ENCODE measurements around the gene SSC5D.

DNA sequence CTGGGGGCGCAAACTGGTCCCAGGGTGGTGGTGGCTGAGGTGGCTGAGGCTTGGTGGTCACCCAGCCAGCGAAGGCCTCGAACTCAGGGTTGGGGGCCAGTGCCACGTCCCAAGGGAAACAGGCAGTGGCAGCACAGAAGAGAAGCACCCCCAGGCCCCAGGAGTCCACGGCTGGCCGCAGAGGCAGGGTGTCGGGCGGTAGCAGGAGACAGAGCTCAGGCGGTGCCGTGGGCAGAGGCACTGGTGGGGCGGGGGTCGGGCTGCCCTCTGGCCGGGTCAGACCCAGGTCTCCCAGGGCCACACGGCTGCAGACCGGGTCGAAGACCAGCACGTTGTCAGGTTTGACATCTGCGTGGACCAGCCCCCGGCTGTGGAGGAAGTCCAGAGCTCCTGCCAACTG is 52.9 kb downstream of the SSC5D start:
- no peak for TF ChIP-seq FOSL1 (IDR thresholded peaks at IDR 0.05; ENCODE audit: low read depth)
- TF ChIP-seq, protein P1, sequence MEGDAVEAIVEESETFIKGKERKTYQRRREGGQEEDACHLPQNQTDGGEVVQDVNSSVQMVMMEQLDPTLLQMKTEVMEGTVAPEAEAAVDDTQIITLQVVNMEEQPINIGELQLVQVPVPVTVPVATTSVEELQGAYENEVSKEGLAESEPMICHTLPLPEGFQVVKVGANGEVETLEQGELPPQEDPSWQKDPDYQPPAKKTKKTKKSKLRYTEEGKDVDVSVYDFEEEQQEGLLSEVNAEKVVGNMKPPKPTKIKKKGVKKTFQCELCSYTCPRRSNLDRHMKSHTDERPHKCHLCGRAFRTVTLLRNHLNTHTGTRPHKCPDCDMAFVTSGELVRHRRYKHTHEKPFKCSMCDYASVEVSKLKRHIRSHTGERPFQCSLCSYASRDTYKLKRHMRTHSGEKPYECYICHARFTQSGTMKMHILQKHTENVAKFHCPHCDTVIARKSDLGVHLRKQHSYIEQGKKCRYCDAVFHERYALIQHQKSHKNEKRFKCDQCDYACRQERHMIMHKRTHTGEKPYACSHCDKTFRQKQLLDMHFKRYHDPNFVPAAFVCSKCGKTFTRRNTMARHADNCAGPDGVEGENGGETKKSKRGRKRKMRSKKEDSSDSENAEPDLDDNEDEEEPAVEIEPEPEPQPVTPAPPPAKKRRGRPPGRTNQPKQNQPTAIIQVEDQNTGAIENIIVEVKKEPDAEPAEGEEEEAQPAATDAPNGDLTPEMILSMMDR (IDR thresholded peaks at IDR 0.05 in 2 of 3, conservative IDR thresholded peaks at IDR 0.05 in 1 of 3; ENCODE audit: borderline replicate concordance in 1 of 3, insufficient read depth in 1 of 3, low read depth in 2 of 3, low read length in 2 of 3), result no peak
- no peak for TF ChIP-seq CEBPB (IDR thresholded peaks at IDR 0.05; ENCODE audit: low read depth)
- TF ChIP-seq POLR2A (IDR thresholded peaks at IDR 0.05; ENCODE audit: borderline replicate concordance, extremely low read depth, insufficient read depth, insufficient read length), result no peak
- TF ChIP-seq SP1 (IDR thresholded peaks at IDR 0.05; ENCODE audit: low read depth), result no peak
- TF ChIP-seq, protein P2, sequence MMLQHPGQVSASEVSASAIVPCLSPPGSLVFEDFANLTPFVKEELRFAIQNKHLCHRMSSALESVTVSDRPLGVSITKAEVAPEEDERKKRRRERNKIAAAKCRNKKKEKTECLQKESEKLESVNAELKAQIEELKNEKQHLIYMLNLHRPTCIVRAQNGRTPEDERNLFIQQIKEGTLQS (IDR thresholded peaks at IDR 0.05), result no peak
- TF ChIP-seq, protein P3, sequence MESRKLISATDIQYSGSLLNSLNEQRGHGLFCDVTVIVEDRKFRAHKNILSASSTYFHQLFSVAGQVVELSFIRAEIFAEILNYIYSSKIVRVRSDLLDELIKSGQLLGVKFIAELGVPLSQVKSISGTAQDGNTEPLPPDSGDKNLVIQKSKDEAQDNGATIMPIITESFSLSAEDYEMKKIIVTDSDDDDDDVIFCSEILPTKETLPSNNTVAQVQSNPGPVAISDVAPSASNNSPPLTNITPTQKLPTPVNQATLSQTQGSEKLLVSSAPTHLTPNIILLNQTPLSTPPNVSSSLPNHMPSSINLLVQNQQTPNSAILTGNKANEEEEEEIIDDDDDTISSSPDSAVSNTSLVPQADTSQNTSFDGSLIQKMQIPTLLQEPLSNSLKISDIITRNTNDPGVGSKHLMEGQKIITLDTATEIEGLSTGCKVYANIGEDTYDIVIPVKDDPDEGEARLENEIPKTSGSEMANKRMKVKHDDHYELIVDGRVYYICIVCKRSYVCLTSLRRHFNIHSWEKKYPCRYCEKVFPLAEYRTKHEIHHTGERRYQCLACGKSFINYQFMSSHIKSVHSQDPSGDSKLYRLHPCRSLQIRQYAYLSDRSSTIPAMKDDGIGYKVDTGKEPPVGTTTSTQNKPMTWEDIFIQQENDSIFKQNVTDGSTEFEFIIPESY (IDR thresholded peaks at IDR 0.05; ENCODE audit: extremely low read depth, insufficient replicate concordance, low read length), result no peak
